KMS-11 (cell line): ENCODE results near the gene TMBIM1.

Experiments used
- H2AFZ ChIP-seq: fragments of 200-600 bp; sonication (generic); 2 replicates; pipeline ENCODE4 v1.6.1; 2016; ENCODE audit warnings: antibody characterized with exemption, mixed run types, low read depth
- H3K27ac ChIP-seq: fragments of 200-600 bp; sonication (generic); 2 replicates; pipeline ENCODE4 v1.6.1; 2016; ENCODE audit warnings: mild to moderate bottlenecking, mixed run types
- H3K27me3 ChIP-seq: fragments of 200-600 bp; sonication (generic); 2 replicates; pipeline ENCODE4 v1.6.1; 2017; ENCODE audit warnings: mild to moderate bottlenecking, low read depth, mixed run types, moderate library complexity; ENCODE audit not compliant: insufficient read depth
- H3K36me3 ChIP-seq: fragments of 200-600 bp; sonication (generic); 2 replicates; pipeline ENCODE4 v1.6.1; 2017; ENCODE audit warnings: mild to moderate bottlenecking, mixed run types; ENCODE audit not compliant: insufficient read depth
- H3K4me1 ChIP-seq: fragments of 200-600 bp; sonication (generic); 2 replicates; pipeline ENCODE4 v1.6.1; 2016; ENCODE audit warnings: mild to moderate bottlenecking, low read depth, mixed run types; ENCODE audit not compliant: poor library complexity, severe bottlenecking
- H3K4me2 ChIP-seq: fragments of 200-600 bp; sonication (generic); 2 replicates; pipeline ENCODE4 v1.7.0; 2016; ENCODE audit warnings: mild to moderate bottlenecking, mixed run types
- H3K4me3 ChIP-seq: fragments of 200-600 bp; sonication (generic); IDR thresholded peaks from 2 replicates; pipeline ENCODE4 v1.6.1; 2017; ENCODE audit warnings: low read depth, low read length, mixed read lengths; ENCODE audit not compliant: insufficient read depth
- H3K79me2 ChIP-seq: fragments of 200-600 bp; sonication (generic); 2 replicates; pipeline ENCODE4 v1.6.1; 2016; ENCODE audit warnings: low read depth, mixed run types; ENCODE audit not compliant: insufficient read depth
- H3K9ac ChIP-seq: fragments of 200-600 bp; sonication (generic); 2 replicates; pipeline ENCODE4 v1.6.1; 2016; ENCODE audit warnings: mild to moderate bottlenecking, mixed run types
- H4K20me1 ChIP-seq: fragments of 200-600 bp; sonication (generic); 2 replicates; pipeline ENCODE4 v1.6.1; 2016; ENCODE audit warnings: mild to moderate bottlenecking, mixed run types; ENCODE audit not compliant: insufficient read depth
- CTCF ChIP-seq: fragments of 200-600 bp; sonication (generic); conservative IDR thresholded peaks from 2 replicates; pipeline ENCODE4 v1.6.1; 2017; ENCODE audit warnings: low read depth, mild to moderate bottlenecking, antibody characterized with exemption, low read length, moderate library complexity, mixed read lengths

The TMBIM1 gene

GRCh38 chr2:218329027-218329825, 36.9 kb upstream of the TMBIM1 start:
- Histone ChIP-seq H3K79me2 (no peaks in the 10 kb centered on the region), H3K27me3 (no peaks in the 10 kb centered on the region), H2AFZ (no peak overlapping the region), H4K20me1 (no peaks in the 10 kb centered on the region), H3K4me2 (no peak overlapping the region), H3K27ac (no peak overlapping the region), H3K4me1 (peaks cover 11% of the 10 kb centered on the region), H3K36me3 (no peaks in the 10 kb centered on the region), H3K9ac (no peak overlapping the region), H3K4me3 (no peak overlapping the region)
- no peak for TF ChIP-seq CTCF

- no peaks in the 10 kb centered on the region for H4K20me1 ChIP-seq
- TF ChIP-seq CTCF, result no peak
- H3K27me3 ChIP-seq, result no peaks in the 10 kb centered on the region
- H3K4me3 ChIP-seq, result no peak overlapping the region
- no peaks in the 10 kb centered on the region for H3K36me3 ChIP-seq
- no peak overlapping the region for H3K27ac ChIP-seq
- no peak overlapping the region for H2AFZ ChIP-seq
- peaks cover 19% of the 10 kb centered on the region for H3K4me1 ChIP-seq
- no peak overlapping the region for H3K4me2 ChIP-seq
- H3K9ac ChIP-seq, result no peak overlapping the region
- H3K79me2 ChIP-seq, result no peaks in the 10 kb centered on the region
These were observed 36.0 kb upstream of the TMBIM1 start for GRCh38 chr2:218328294-218328693.

- H3K4me1 ChIP-seq, result peaks cover 21% of the 10 kb centered on the region
- H2AFZ ChIP-seq, result no peak overlapping the region
- no peaks in the 10 kb centered on the region for H3K79me2 ChIP-seq
- H3K36me3 ChIP-seq, result no peaks in the 10 kb centered on the region
- H4K20me1 ChIP-seq, result no peaks in the 10 kb centered on the region
- H3K9ac ChIP-seq, result no peak overlapping the region
- no peak for TF ChIP-seq CTCF
- H3K4me3 ChIP-seq, result no peak overlapping the region
- no peaks in the 10 kb centered on the region for H3K27me3 ChIP-seq
- H3K27ac ChIP-seq, result no peak overlapping the region
- H3K4me2 ChIP-seq, result no peak overlapping the region
These were observed 35.3 kb upstream of the TMBIM1 start for GRCh38 chr2:218327451-218328210.

- no peak overlapping the region for H3K4me3 ChIP-seq
These were observed 34.0 kb upstream of the TMBIM1 start for GRCh38 chr2:218326315-218326714.

More at GRCh38 chr2:218326315-218326714, 34.0 kb upstream of the TMBIM1 start:
- Histone ChIP-seq H3K4me2 (no peak overlapping the region), H3K4me1 (peaks cover 24% of the 10 kb centered on the region), H3K27ac (no peak overlapping the region), H3K36me3 (no peaks in the 10 kb centered on the region), H3K79me2 (no peaks in the 10 kb centered on the region), H2AFZ (no peak overlapping the region), H3K9ac (no peak overlapping the region), H3K27me3 (no peaks in the 10 kb centered on the region), H4K20me1 (no peaks in the 10 kb centered on the region)
- TF ChIP-seq CTCF, result no peak
